ENCODE measurements around the gene RAB4A. TPM values are rescaled to one million over a fixed set of nuclear protein-coding genes. Genes with fewer than 3 reads are reported as not detected.

Gene RAB4A
- total RNA-seq, 1 experiment from 2014 or later = 98.9 TPM

DNA sequence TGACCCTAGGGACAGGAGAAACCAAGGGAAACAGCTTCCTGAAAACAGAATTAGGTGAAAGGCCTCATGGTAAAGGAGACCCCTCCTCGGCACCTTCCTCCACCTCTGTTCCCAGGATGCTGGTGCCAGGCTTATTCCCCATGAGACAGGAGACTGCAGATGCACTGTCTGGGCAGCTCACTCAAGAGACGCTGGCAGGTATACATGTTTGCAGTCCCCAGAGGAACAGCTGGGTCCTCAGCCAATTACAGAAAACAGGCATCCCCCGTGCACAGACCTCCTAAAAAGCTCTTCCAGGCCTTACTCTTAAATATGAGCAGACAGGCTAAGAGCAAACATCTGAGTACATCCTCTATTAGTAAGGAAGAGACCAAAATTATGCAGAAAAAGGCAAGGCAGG is 65.4 kb downstream of the RAB4A start:
- TF ChIP-seq, protein P1, sequence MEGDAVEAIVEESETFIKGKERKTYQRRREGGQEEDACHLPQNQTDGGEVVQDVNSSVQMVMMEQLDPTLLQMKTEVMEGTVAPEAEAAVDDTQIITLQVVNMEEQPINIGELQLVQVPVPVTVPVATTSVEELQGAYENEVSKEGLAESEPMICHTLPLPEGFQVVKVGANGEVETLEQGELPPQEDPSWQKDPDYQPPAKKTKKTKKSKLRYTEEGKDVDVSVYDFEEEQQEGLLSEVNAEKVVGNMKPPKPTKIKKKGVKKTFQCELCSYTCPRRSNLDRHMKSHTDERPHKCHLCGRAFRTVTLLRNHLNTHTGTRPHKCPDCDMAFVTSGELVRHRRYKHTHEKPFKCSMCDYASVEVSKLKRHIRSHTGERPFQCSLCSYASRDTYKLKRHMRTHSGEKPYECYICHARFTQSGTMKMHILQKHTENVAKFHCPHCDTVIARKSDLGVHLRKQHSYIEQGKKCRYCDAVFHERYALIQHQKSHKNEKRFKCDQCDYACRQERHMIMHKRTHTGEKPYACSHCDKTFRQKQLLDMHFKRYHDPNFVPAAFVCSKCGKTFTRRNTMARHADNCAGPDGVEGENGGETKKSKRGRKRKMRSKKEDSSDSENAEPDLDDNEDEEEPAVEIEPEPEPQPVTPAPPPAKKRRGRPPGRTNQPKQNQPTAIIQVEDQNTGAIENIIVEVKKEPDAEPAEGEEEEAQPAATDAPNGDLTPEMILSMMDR (IDR thresholded peaks at IDR 0.05; ENCODE audit: insufficient read depth in 1 of 2, low read depth in 1 of 2, low read length in 1 of 2, severe bottlenecking in 1 of 2, unreplicated experiment in 1 of 2) = no peak
- H3K27me3 ChIP-seq (replicated peaks; ENCODE audit: control insufficient read depth, insufficient read depth, low read length) = no peaks in the 10 kb centered on the region
- BruUV-seq (replicated peaks) = no TSS peak
- peaks cover 13% of the 10 kb centered on the region; the same call in 1 of the 2 replicates for H3K4me1 ChIP-seq
- H3K4me3 Mint-ChIP-seq (ENCODE audit: unreplicated experiment) = no peak overlapping the region
- peak overlapping the region; percentile 26 for H3K27ac Mint-ChIP-seq (ENCODE audit: unreplicated experiment)
- no peaks in the 10 kb centered on the region for H3K27me3 Mint-ChIP-seq (ENCODE audit: insufficient read depth, unreplicated experiment)
- POLR2A ChIA-PET = no interaction called here
- no peak overlapping the region for H3K4me3 ChIP-seq (ENCODE audit: low read depth, low read length)
- CTCF ChIA-PET = no interaction called here
- no peaks in the 10 kb centered on the region for H3K9me3 Mint-ChIP-seq (ENCODE audit: unreplicated experiment)
- peaks cover 14% of the 10 kb centered on the region for H3K4me1 Mint-ChIP-seq (ENCODE audit: low read depth, unreplicated experiment)
- no peak for DNase-seq
- no peaks in the 10 kb centered on the region; the same call in 1 of the 2 replicates for H3K9me3 ChIP-seq
- peaks cover 15% of the 10 kb centered on the region for H3K36me3 Mint-ChIP-seq (ENCODE audit: insufficient read depth, unreplicated experiment)
- intact Hi-C loops (cut with micrococcal nuclease; ENCODE audit: unreplicated experiment) = no loop called here
- H3K36me3 ChIP-seq (ENCODE audit: control insufficient read depth, insufficient read depth, low read length) = no peaks in the 10 kb centered on the region; the same call in 1 of the 2 replicates

DNA sequence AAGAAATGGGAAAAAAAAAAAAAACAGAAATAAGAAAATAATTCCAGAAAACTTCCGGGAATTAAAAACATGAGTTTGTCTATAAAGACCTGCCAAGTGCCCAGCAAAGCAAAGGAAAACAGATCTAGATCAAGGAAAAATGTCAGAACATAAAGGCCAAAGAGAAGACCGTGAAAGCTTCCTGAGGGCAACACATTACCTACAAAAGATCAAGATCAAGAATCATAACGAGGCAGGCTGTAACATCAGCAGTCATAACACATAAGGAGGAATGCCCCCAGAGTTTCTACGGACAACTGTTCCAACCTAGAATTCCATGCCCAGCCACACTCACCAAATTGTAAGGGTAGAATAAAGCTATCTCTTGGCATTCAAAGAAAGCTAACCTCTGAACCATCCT is 68.2 kb downstream of the RAB4A start:
- no peak overlapping the region for H3K4me3 ChIP-seq (ENCODE audit: low read depth, low read length)
- Mint-ChIP-seq H3K27ac (ENCODE audit: unreplicated experiment) (no peak overlapping the region), H3K4me3 (ENCODE audit: unreplicated experiment) (no peak overlapping the region), H3K36me3 (ENCODE audit: insufficient read depth, unreplicated experiment) (peaks cover 15% of the 10 kb centered on the region), H3K27me3 (ENCODE audit: insufficient read depth, unreplicated experiment) (no peaks in the 10 kb centered on the region), H3K4me1 (ENCODE audit: low read depth, unreplicated experiment) (peaks cover 21% of the 10 kb centered on the region), H3K9me3 (ENCODE audit: unreplicated experiment) (no peaks in the 10 kb centered on the region)
- no peaks in the 10 kb centered on the region for H3K27me3 ChIP-seq (replicated peaks; ENCODE audit: control insufficient read depth, insufficient read depth, low read length)
- no peaks in the 10 kb centered on the region; the same call in 1 of the 2 replicates for H3K9me3 ChIP-seq
- CTCF ChIA-PET = interaction anchor here (1.1 kb wide), 1 partner anchor 143 kb away, joined by 3 read pairs; no protein-coding TSS in a partner anchor
- DNase-seq = no peak
- H3K36me3 ChIP-seq (ENCODE audit: control insufficient read depth, insufficient read depth, low read length) = no peaks in the 10 kb centered on the region; the same call in 1 of the 2 replicates
- H3K4me1 ChIP-seq = peaks cover 19% of the 10 kb centered on the region; the same call in 1 of the 2 replicates
- no TSS peak for BruUV-seq (replicated peaks)
- POLR2A ChIA-PET = interaction anchor here (0.5 to 0.6 kb wide), 2 partner anchors 65 to 80 kb away, joined by 3 to 4 read pairs; no protein-coding TSS in a partner anchor
- TF ChIP-seq, protein P1 (IDR thresholded peaks at IDR 0.05; ENCODE audit: insufficient read depth in 1 of 2, low read depth in 1 of 2, low read length in 1 of 2, severe bottlenecking in 1 of 2, unreplicated experiment in 1 of 2) = no peak
- intact Hi-C loops (cut with micrococcal nuclease; ENCODE audit: unreplicated experiment) = no loop called here

DNA sequence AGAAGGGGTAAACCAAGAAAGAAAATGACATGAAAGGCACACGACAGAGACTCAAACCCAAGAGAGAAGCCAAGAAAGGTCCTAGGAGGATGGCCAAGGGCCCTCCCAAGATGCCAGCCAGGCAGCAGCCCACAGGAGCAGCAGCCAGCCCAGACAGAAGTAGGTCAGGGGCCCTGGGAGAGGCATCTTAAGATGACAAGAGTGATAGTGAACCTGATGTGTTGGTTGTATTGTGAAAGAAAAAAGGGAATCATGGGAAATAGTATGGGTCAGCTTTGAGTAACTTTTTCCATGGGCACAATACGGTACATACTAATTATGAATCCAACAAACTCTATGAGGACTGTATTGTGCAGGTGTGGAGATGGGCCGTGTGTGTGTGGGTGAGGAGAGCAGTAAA is 68.6 kb downstream of the RAB4A start:
- no peak overlapping the region for H3K4me3 ChIP-seq (ENCODE audit: low read depth, low read length)
- no peak for DNase-seq
- no peaks in the 10 kb centered on the region; the same call in 1 of the 2 replicates for H3K9me3 ChIP-seq
- H3K4me1 ChIP-seq = peaks cover 19% of the 10 kb centered on the region; the same call in 1 of the 2 replicates
- H3K27me3 ChIP-seq (replicated peaks; ENCODE audit: control insufficient read depth, insufficient read depth, low read length) = no peaks in the 10 kb centered on the region
- ChIA-PET POLR2A (interaction anchor here (0.6 kb wide), 1 partner anchor 66 kb away, joined by 4 read pairs; no protein-coding TSS in a partner anchor), CTCF (interaction anchor here (1.1 kb wide), 1 partner anchor 142 kb away, joined by 3 read pairs; no protein-coding TSS in a partner anchor)
- intact Hi-C loops (cut with micrococcal nuclease; ENCODE audit: unreplicated experiment) = no loop called here
- peaks cover under 1% of the 10 kb centered on the region for H3K9me3 Mint-ChIP-seq (ENCODE audit: unreplicated experiment)
- H3K27ac Mint-ChIP-seq (ENCODE audit: unreplicated experiment) = no peak overlapping the region
- H3K36me3 ChIP-seq (ENCODE audit: control insufficient read depth, insufficient read depth, low read length) = no peaks in the 10 kb centered on the region; the same call in 1 of the 2 replicates
- no peak overlapping the region for H3K4me3 Mint-ChIP-seq (ENCODE audit: unreplicated experiment)
- no peaks in the 10 kb centered on the region for H3K27me3 Mint-ChIP-seq (ENCODE audit: insufficient read depth, unreplicated experiment)
- BruUV-seq (replicated peaks) = no TSS peak
- peaks cover 21% of the 10 kb centered on the region for H3K4me1 Mint-ChIP-seq (ENCODE audit: low read depth, unreplicated experiment)
- TF ChIP-seq, protein P1 (IDR thresholded peaks at IDR 0.05; ENCODE audit: insufficient read depth in 1 of 2, low read depth in 1 of 2, low read length in 1 of 2, severe bottlenecking in 1 of 2, unreplicated experiment in 1 of 2) = no peak
- H3K36me3 Mint-ChIP-seq (ENCODE audit: insufficient read depth, unreplicated experiment) = peaks cover 15% of the 10 kb centered on the region
